Stimulated activated CD4-positive, alpha-beta T cell treated with anti-CD3 and anti-CD28 coated beads, Interleukin-1b, Interleukin-23, amount 100 ng/mL, for 48 hours (primary cell): ENCODE results near the gene PI4KA.
"Not testable (repeated sequence)": the region's sequence is repeated elsewhere in the genome, so short reads cannot be mapped to it uniquely, and the experiment has no call there.

ENCODE experiments used
- DNase-seq: peaks from one replicate; pipeline ENCODE4 v3.0.0-alpha.2; 2020

Gene PI4KA

GRCh38 chr22:20746431-20747189 is 112.0 kb downstream of the PI4KA start:
- DNase-seq: no peak

- DNase-seq: no peak
Measured at GRCh38 chr22:20745119-20745518, 113.5 kb downstream of the PI4KA start.

- DNase-seq: no peak
Measured at GRCh38 chr22:20744456-20744855, 114.2 kb downstream of the PI4KA start.

GRCh38 chr22:20742764-20743163 is 115.8 kb downstream of the PI4KA start:
- no peak for DNase-seq

GRCh38 chr22:20741634-20742581 is 116.7 kb downstream of the PI4KA start:
- DNase-seq: peak; percentile 13

- DNase-seq: no peak
Measured at GRCh38 chr22:20741008-20741633, 117.5 kb downstream of the PI4KA start.

- no peak for DNase-seq
Measured at GRCh38 chr22:20740222-20740951, 118.2 kb downstream of the PI4KA start.

GRCh38 chr22:20738394-20739089 is 120.1 kb downstream of the PI4KA start:
- DNase-seq: no peak

GRCh38 chr22:20736891-20737290 is 121.7 kb downstream of the PI4KA start:
- not testable (repeated sequence) for DNase-seq

- not testable (repeated sequence) for DNase-seq
Measured at GRCh38 chr22:20735356-20736162, 123.1 kb downstream of the PI4KA start.

GRCh38 chr22:20732431-20732830 is 126.2 kb downstream of the PI4KA start:
- not testable (repeated sequence) for DNase-seq

- DNase-seq: no peak
Measured at GRCh38 chr22:20729194-20729593, 129.4 kb downstream of the PI4KA start.

GRCh38 chr22:20728523-20729190 is 130.0 kb downstream of the PI4KA start:
- DNase-seq: no peak

GRCh38 chr22:20727118-20728015 is 131.2 kb downstream of the PI4KA start:
- DNase-seq: no peak

GRCh38 chr22:20725987-20726558 is 132.5 kb downstream of the PI4KA start:
- DNase-seq: no peak

GRCh38 chr22:20724676-20725454 is 133.7 kb downstream of the PI4KA start:
- DNase-seq: no peak

GRCh38 chr22:20721409-20722218 is 137.0 kb downstream of the PI4KA start:
- no peak for DNase-seq
